Hepatocyte (in vitro differentiated cells): Measurements from ENCODE around the gene APRT. TPM values are rescaled to one million over a fixed set of nuclear protein-coding genes. Genes with fewer than 3 reads are reported as not detected.
"Not testable (repeated sequence)": the region's sequence is repeated elsewhere in the genome, so short reads cannot be mapped to it uniquely, and the experiment has no call there.

Experiments used
- DNase-seq: peaks from one replicate; pipeline ENCODE4 v3.0.0-alpha.2; 2016; ENCODE audit warnings: low spot score
- H2AFZ ChIP-seq: fragments of 200-600 bp; sonication (generic); 2 replicates; pipeline ENCODE4 v1.6.0; 2016; ENCODE audit warnings: antibody characterized with exemption, mild to moderate bottlenecking
- H3K27ac ChIP-seq: fragments of 200-600 bp; sonication (generic); 2 replicates; pipeline ENCODE4 v1.5.1; 2016; ENCODE audit warnings: mild to moderate bottlenecking
- H3K27me3 ChIP-seq: fragments of 200-600 bp; sonication (generic); 2 replicates; pipeline ENCODE4 v1.6.1; 2016
- H3K36me3 ChIP-seq: fragments of 200-600 bp; sonication (generic); replicated peaks from 2 replicates; pipeline ENCODE4 v1.5.1; 2016; ENCODE audit warnings: low read depth; ENCODE audit not compliant: insufficient read depth
- H3K4me1 ChIP-seq: fragments of 200-600 bp; sonication (generic); 2 replicates; pipeline ENCODE4 v1.5.1; 2016; ENCODE audit warnings: mild to moderate bottlenecking, moderate library complexity; ENCODE audit not compliant: insufficient read depth
- H3K4me2 ChIP-seq: fragments of 200-600 bp; sonication (generic); 2 replicates; pipeline ENCODE4 v1.6.0; 2016
- H3K4me3 ChIP-seq: fragments of 200-600 bp; sonication (generic); 2 replicates; pipeline ENCODE4 v1.5.1; 2016; ENCODE audit warnings: mild to moderate bottlenecking
- H3K79me2 ChIP-seq: fragments of 200-600 bp; sonication (generic); 2 replicates; pipeline ENCODE4 v1.6.0; 2017; ENCODE audit warnings: mild to moderate bottlenecking
- H3K9me2 ChIP-seq: fragments of 200-600 bp; sonication (generic); replicated peaks from 2 replicates; pipeline ENCODE4 v1.6.0; 2017; ENCODE audit warnings: mild to moderate bottlenecking; ENCODE audit not compliant: insufficient read depth
- H3K9me3 ChIP-seq: fragments of 200-600 bp; sonication (generic); 2 replicates; pipeline ENCODE4 v1.5.1; 2016; ENCODE audit warnings: low read depth, mild to moderate bottlenecking
- H4K20me1 ChIP-seq: fragments of 200-600 bp; sonication (generic); 2 replicates; pipeline ENCODE4 v1.6.0; 2016; ENCODE audit warnings: mild to moderate bottlenecking; ENCODE audit not compliant: insufficient read depth, poor library complexity, severe bottlenecking
- CTCF ChIP-seq: fragments of 200-600 bp; sonication (generic); IDR thresholded peaks from 2 replicates; pipeline ENCODE4 v1.5.1; 2016; ENCODE audit warnings: antibody characterized with exemption, mild to moderate bottlenecking; ENCODE audit not compliant: poor library complexity
- EZH2 ChIP-seq: fragments of 200-600 bp; sonication (generic); IDR thresholded peaks from 2 replicates; pipeline ENCODE4 v1.6.1; 2016; ENCODE audit warnings: antibody characterized with exemption, mild to moderate bottlenecking, borderline replicate concordance
- EZH2phosphoT487 ChIP-seq: fragments of 200-600 bp; sonication (generic); IDR thresholded peaks from one replicate; pipeline ENCODE4 v1.6.1; 2018; ENCODE audit warnings: antibody characterized with exemption, mild to moderate bottlenecking, low read depth, moderate library complexity; ENCODE audit not compliant: unreplicated experiment, severe bottlenecking
- WGBS: methylation state at CpG from one replicate; pipeline ENCODE4 v1.1.6; 2016; ENCODE audit warnings: low lambda C conversion rate; ENCODE audit errors: missing lambda C conversion rate; 5-methylcytosine and 5-hydroxymethylcytosine counted together
- polyA plus RNA-seq: library from polyadenylated mRNA; unstranded; fragments of >200 nt; fragmentation: Nextera tagmentation; extraction: Ambion mirVana; gene quantifications from 2 replicates; pipeline ENCODE4 v1.2.1, GENCODE V29; 2016
- total RNA-seq: library from RNA; depleted of rRNA; stranded (reverse); fragments of >200 nt; gene quantifications from 2 replicates; pipeline ENCODE4 v1.2.3, GENCODE V29; 2014

The APRT gene
- total and polyA plus RNA-seq, 2 experiments from 2014 or later = 101 to 237 TPM

GRCh38 chr16:88824256-88825077 lies 12.7 kb upstream of the APRT start:
- Histone ChIP-seq H4K20me1 (no peaks in the 10 kb centered on the region), H3K9me3 (no peaks in the 10 kb centered on the region), H3K4me2 (no peak overlapping the region), H2AFZ (no peak overlapping the region), H3K36me3 (no peaks in the 10 kb centered on the region), H3K4me3 (no peak overlapping the region), H3K9me2 (no peaks in the 10 kb centered on the region), H3K27me3 (no peaks in the 10 kb centered on the region), H3K4me1 (peaks cover 3% of the 10 kb centered on the region), H3K79me2 (no peaks in the 10 kb centered on the region), H3K27ac (no peak overlapping the region)
- no peak for DNase-seq
- WGBS = 95% methylated on average over 32 of the region's 33 CpGs
- TF ChIP-seq CTCF = no peak
- TF ChIP-seq EZH2 = no peak
- TF ChIP-seq EZH2phosphoT487 = no peak

- DNase-seq, H3K27me3 ChIP-seq, H3K79me2 ChIP-seq, H3K9me2 ChIP-seq, H3K27ac ChIP-seq, H4K20me1 ChIP-seq, H2AFZ ChIP-seq, H3K36me3 ChIP-seq, H3K9me3 ChIP-seq, H3K4me2 ChIP-seq, H3K4me3 ChIP-seq, H3K4me1 ChIP-seq: not testable (repeated sequence)
- 98% methylated on average over 4 of the region's 31 CpGs for WGBS
These were observed 11.9 kb upstream of the APRT start for GRCh38 chr16:88823646-88824045.

DNA sequence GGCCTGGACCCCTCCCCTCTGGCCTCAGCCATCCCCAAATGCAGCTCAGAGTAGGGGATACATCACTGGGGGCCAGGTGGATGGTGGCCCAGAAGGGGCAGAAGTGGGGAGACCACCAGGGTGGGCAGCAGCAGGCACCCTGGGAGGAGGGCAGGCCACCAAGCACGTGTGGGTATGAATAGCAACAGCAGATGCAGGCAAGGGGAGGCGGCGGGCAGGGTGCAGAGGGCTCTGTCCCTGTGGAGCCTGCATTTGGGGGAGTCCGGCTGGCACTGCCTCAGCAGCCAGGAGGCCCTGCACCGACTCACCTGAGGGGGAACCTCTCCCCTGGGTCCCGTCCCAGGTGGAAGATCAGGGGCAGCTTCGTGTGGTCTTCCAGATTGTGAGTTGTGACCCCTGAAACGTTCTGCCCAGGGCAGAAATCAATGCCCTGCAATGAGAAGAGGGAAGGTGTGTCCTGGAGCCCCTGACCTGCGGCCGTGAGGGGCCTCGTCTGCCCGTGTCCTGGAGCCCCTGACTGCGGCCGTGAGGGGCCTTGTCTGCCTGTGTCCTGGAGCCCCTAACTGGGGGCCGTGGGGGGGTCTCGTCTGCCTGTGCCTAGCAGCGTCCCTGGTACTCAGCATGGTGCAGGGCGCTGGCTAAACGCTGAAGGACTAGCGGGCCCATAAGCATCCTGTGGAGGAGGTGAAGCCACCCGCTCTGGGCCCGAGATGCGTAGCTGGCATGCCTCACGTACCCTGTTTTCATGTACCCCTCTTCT lies 10.7 kb upstream of the APRT start:
- no peak for DNase-seq
- H3K4me1 ChIP-seq = no peaks in the 10 kb centered on the region
- TF ChIP-seq CTCF (no peak), EZH2phosphoT487 (no peak), EZH2 (no peak)
- no peak overlapping the region for H3K27ac ChIP-seq
- H3K4me2 ChIP-seq = no peak overlapping the region
- 97% methylated on average over 23 of the region's 24 CpGs for WGBS
- no peaks in the 10 kb centered on the region for H3K27me3 ChIP-seq
- H3K79me2 ChIP-seq = no peaks in the 10 kb centered on the region
- no peaks in the 10 kb centered on the region for H3K9me3 ChIP-seq
- H3K36me3 ChIP-seq = no peaks in the 10 kb centered on the region
- no peaks in the 10 kb centered on the region for H3K9me2 ChIP-seq
- no peaks in the 10 kb centered on the region for H4K20me1 ChIP-seq
- H3K4me3 ChIP-seq = no peak overlapping the region
- H2AFZ ChIP-seq = no peak overlapping the region

- no peak for TF ChIP-seq CTCF
- no peak for TF ChIP-seq EZH2phosphoT487
- no peak for TF ChIP-seq EZH2
- no peaks in the 10 kb centered on the region for H3K9me2 ChIP-seq
- no peaks in the 10 kb centered on the region for H3K79me2 ChIP-seq
- no peak overlapping the region for H3K4me3 ChIP-seq
- H3K4me2 ChIP-seq = no peak overlapping the region
- no peaks in the 10 kb centered on the region for H3K4me1 ChIP-seq
- H4K20me1 ChIP-seq = no peaks in the 10 kb centered on the region
- no peak overlapping the region for H3K27ac ChIP-seq
- no peaks in the 10 kb centered on the region for H3K27me3 ChIP-seq
- no peak overlapping the region for H2AFZ ChIP-seq
- H3K36me3 ChIP-seq = no peaks in the 10 kb centered on the region
- DNase-seq = no peak
- H3K9me3 ChIP-seq = no peaks in the 10 kb centered on the region
- WGBS = 94% methylated on average over 19 of the region's 22 CpGs
These were observed 9.6 kb upstream of the APRT start for GRCh38 chr16:88821168-88821850.
